ENCODE data around the gene PIM1.

GRCh38 chr6:37170273-37171200 is 585 bp downstream of the PIM1 start:
- TF ChIP-seq, protein P1, sequence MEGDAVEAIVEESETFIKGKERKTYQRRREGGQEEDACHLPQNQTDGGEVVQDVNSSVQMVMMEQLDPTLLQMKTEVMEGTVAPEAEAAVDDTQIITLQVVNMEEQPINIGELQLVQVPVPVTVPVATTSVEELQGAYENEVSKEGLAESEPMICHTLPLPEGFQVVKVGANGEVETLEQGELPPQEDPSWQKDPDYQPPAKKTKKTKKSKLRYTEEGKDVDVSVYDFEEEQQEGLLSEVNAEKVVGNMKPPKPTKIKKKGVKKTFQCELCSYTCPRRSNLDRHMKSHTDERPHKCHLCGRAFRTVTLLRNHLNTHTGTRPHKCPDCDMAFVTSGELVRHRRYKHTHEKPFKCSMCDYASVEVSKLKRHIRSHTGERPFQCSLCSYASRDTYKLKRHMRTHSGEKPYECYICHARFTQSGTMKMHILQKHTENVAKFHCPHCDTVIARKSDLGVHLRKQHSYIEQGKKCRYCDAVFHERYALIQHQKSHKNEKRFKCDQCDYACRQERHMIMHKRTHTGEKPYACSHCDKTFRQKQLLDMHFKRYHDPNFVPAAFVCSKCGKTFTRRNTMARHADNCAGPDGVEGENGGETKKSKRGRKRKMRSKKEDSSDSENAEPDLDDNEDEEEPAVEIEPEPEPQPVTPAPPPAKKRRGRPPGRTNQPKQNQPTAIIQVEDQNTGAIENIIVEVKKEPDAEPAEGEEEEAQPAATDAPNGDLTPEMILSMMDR (IDR thresholded peaks at IDR 0.05) = peak in 4 of 6 experiments; percentile 12 to 40 (median 36)
- TF ChIP-seq POLR2A (IDR thresholded peaks at IDR 0.05) = no peak
